Stomach (tissue), 19 donors: Measurements from ENCODE around the gene TRNT1. TPM values are rescaled to one million over a fixed set of nuclear protein-coding genes. Genes with fewer than 3 reads are reported as not detected.
A peak's percentile ranks its signal among the peaks of the same experiment; 100 is the strongest.

ENCODE experiments used
- DNase-seq, 2 donors: peaks; one replicate each; pipeline versions ENCODE4 v3.0.0 to v3.0.0-alpha.2; 2013 to 2019
- H3K27ac ChIP-seq, 5 donors: fragments of 200-600 bp in 4 of 5; sonication (generic) in 4 of 5; one replicate each; pipeline ENCODE4 v1.5.1; 2013 to 2019; ENCODE audit warnings: mild to moderate bottlenecking in 1 of 5, moderate library complexity in 1 of 5
- H3K27me3 ChIP-seq, 3 donors: fragments of 200-600 bp; sonication (generic); one replicate each; pipeline ENCODE4 v1.5.1; 2017 to 2019; ENCODE audit warnings: mixed run types in 1 of 3
- H3K36me3 ChIP-seq, 4 donors: fragments of 200-600 bp; sonication (generic); 1 replicate in 3 of 4; 2 replicates in 1 of 4; pipeline ENCODE4 v1.5.1; 2016 to 2019
- H3K4me1 ChIP-seq, 4 donors: fragments of 200-600 bp; sonication (generic); one replicate each; pipeline ENCODE4 v1.5.1; 2016 to 2019
- H3K4me3 ChIP-seq, 4 donors: fragments of 200-600 bp; sonication (generic) in 3 of 4; one replicate each; pipeline ENCODE4 v1.5.1; 2016 to 2019; ENCODE audit warnings: mild to moderate bottlenecking in 1 of 4
- H3K9me3 ChIP-seq, 4 donors: fragments of 200-600 bp; sonication (generic); one replicate each; pipeline ENCODE4 v1.5.1; 2016 to 2019
- CTCF ChIP-seq, 7 experiments: fragments of 450-650 bp in 4 of 7; fragments of 200-600 bp in 3 of 7; sonication (generic) in 3 of 7; IDR thresholded peaks; one replicate each; pipeline ENCODE4 v1.5.1; 2016 to 2019; ENCODE audit warnings: antibody characterized with exemption in 7 of 7, control low read depth in 2 of 7, mild to moderate bottlenecking in 1 of 7
- EP300 ChIP-seq: sonication (generic); formaldehyde crosslinking; IDR thresholded peaks from one replicate; pipeline ENCODE4 v1.6.1; 2017; ENCODE audit warnings: antibody characterized with exemption
- POLR2A ChIP-seq, 4 donors: fragments of 450-650 bp; IDR thresholded peaks; one replicate each; pipeline ENCODE4 v1.6.1; 2016; ENCODE audit warnings: antibody characterized with exemption in 4 of 4, control low read depth in 2 of 4, mild to moderate bottlenecking in 1 of 4, moderate library complexity in 1 of 4
- POLR2AphosphoS5 ChIP-seq, 3 donors: sonication (generic); formaldehyde crosslinking; IDR thresholded peaks; one replicate each; pipeline ENCODE4 v1.6.1; 2016; ENCODE audit warnings: antibody characterized with exemption in 3 of 3
- WGBS, 5 donors: extraction: QIAGEN DNeasy Blood & Tissue Kit in 3 of 5; methylation state at CpG; one replicate each; pipeline versions ENCODE4 v1.1.5 to v1.1.7; 2013 to 2018; 5-methylcytosine and 5-hydroxymethylcytosine counted together
- intact Hi-C: fragments of 100-400 bp; cut with DNase I; formaldehyde crosslinking; loops from one replicate; pipeline ENCODE4 v1.15.1; 2023; ENCODE audit warnings: low total_unique reads
- long read RNA-seq, 10 donors: transcript quantifications; one replicate each; lab custom pipeline, GENCODE V29; 2026
- polyA plus RNA-seq, 3 donors: library from polyadenylated mRNA; stranded (reverse); fragments of 200-250 nt; gene quantifications; one replicate each; pipeline ENCODE4 v1.2.3, GENCODE V29; 2013
- total RNA-seq, 5 donors: library from RNA; depleted of rRNA; stranded (reverse); fragments of >200 nt; gene quantifications; one replicate each; pipeline versions ENCODE4 v1.1.0 to v1.2.3, GENCODE V29; 2014 to 2016
- donor health status: healthy with polysubstance abuse.
- donor health status: Bipolar disorder and iron deficiency.
- donor health status: healthy.

Gene TRNT1
- total RNA-seq (10 to 100 TPM in 4 of 5 donors, 1 to 10 TPM in 1; 5.4 to 33.0 (median 21.0) TPM), polyA plus RNA-seq (10 to 100 TPM in 1 of 3 donors, 1 to 10 TPM in 2; 8.3 to 12.0 (median 9.8) TPM)
- long read RNA-seq, donor 1, partial matches to known transcripts, result 6 of 6 reads
- long read RNA-seq, donor 1, other reads (novel, unspliced or antisense), result 0 of 6 reads
- long read RNA-seq, donor 2, partial matches to known transcripts, result 0 of 16 reads
- long read RNA-seq, donor 2, other reads (novel, unspliced or antisense), result 16 of 16 reads
- long read RNA-seq, donor 3, partial matches to known transcripts, result 0 of 1 reads
- long read RNA-seq, donor 3, other reads (novel, unspliced or antisense), result 0 of 1 reads
- long read RNA-seq, donor 4, result 0 reads
- long read RNA-seq, donor 5, transcript TRNT1-201 (8 exons, 2,276 nt), result major isoform, 5 of 11 reads
- long read RNA-seq, donor 5, partial matches to known transcripts, result 0 of 11 reads
- long read RNA-seq, donor 5, other reads (novel, unspliced or antisense), result 5 of 11 reads
- long read RNA-seq, donor 6, result 0 reads
- long read RNA-seq, donor 7, partial matches to known transcripts, result 0 of 15 reads
- long read RNA-seq, donor 7, other reads (novel, unspliced or antisense), result 11 of 15 reads
- long read RNA-seq, donor 8, partial matches to known transcripts, result 0 of 10 reads
- long read RNA-seq, donor 8, other reads (novel, unspliced or antisense), result 5 of 10 reads
- long read RNA-seq, donor 9, partial matches to known transcripts, result 0 of 5 reads
- long read RNA-seq, donor 9, other reads (novel, unspliced or antisense), result 0 of 5 reads
- long read RNA-seq, donor 10, result 0 reads

- peak within 1 kb of the TSS; percentile 94 to 98 (median 95) for H3K27ac ChIP-seq
- TF ChIP-seq EP300 (no peak), POLR2A (IDR thresholded peaks at IDR 0.05) (peak in 2 of 4 donors; percentile 71 to 75), POLR2AphosphoS5 (IDR thresholded peaks at IDR 0.05) (peak; percentile 97 to 99 (median 98))
- WGBS, 5 donors, result 1% methylated on average over 40 to 100 of the region's 100 CpGs
- H3K4me3 ChIP-seq, result peak within 1 kb of the TSS; percentile 70 to 93 (median 78)
- H3K27me3 ChIP-seq, result no peaks in the 10 kb centered on the region
- peaks cover 11 to 28% (median 26%) of the 10 kb centered on the region in 4 donors for H3K36me3 ChIP-seq
- intact Hi-C loops, result no loop called here
- H3K4me1 ChIP-seq, result peaks cover 21 to 37% (median 32%) of the 10 kb centered on the region in 4 donors
- peak; percentile 98 to 99 for DNase-seq
- H3K9me3 ChIP-seq, result no peaks in the 10 kb centered on the region
Observed at GRCh38 chr3:3126477-3127431, at the start of gene TRNT1. TSS of gene TRNT1 (plus strand) at chr3:3126940. CDS start at chr3:3129041, 2,101 bp downstream.

- TF ChIP-seq POLR2AphosphoS5 (IDR thresholded peaks at IDR 0.05) (no peak), EP300 (no peak), POLR2A (IDR thresholded peaks at IDR 0.05) (no peak), CTCF (IDR thresholded peaks at IDR 0.05) (no peak)
- Histone ChIP-seq H3K27ac (no peak overlapping the region), H3K36me3 (no peaks in the 10 kb centered on the region), H3K9me3 (no peaks in the 10 kb centered on the region), H3K4me1 (no peaks in the 10 kb centered on the region), H3K4me3 (no peak overlapping the region), H3K27me3 (no peaks in the 10 kb centered on the region)
- intact Hi-C loops, result no loop called here
- DNase-seq, result no peak
- 46 to 68% (median 50%) methylated on average over 5 of the region's 5 CpGs for WGBS, 5 donors
Observed at GRCh38 chr3:3080309-3080708, 46.4 kb upstream of the TRNT1 start.

GRCh38 chr3:3081381-3082233, 45.1 kb upstream of the TRNT1 start:
- 71 to 86% (median 80%) methylated on average over 9 of the region's 9 CpGs for WGBS, 5 donors

More at GRCh38 chr3:3081381-3082233, 45.1 kb upstream of the TRNT1 start:
- Histone ChIP-seq H3K27ac (no peak overlapping the region), H3K4me3 (no peak overlapping the region), H3K4me1 (no peaks in the 10 kb centered on the region), H3K36me3 (no peaks in the 10 kb centered on the region), H3K9me3 (no peaks in the 10 kb centered on the region), H3K27me3 (no peaks in the 10 kb centered on the region)
- TF ChIP-seq EP300 (no peak), POLR2A (IDR thresholded peaks at IDR 0.05) (no peak), POLR2AphosphoS5 (IDR thresholded peaks at IDR 0.05) (no peak), CTCF (IDR thresholded peaks at IDR 0.05) (no peak)
- no peak for DNase-seq
- intact Hi-C loops, result no loop called here
